ENCODE measurements around the gene C5orf46.

GRCh38 chr5:147851578-147851977 lies 54.8 kb downstream of the C5orf46 start:
- TF ChIP-seq POLR2A (IDR thresholded peaks at IDR 0.05): no peak
- TF ChIP-seq, protein P1, sequence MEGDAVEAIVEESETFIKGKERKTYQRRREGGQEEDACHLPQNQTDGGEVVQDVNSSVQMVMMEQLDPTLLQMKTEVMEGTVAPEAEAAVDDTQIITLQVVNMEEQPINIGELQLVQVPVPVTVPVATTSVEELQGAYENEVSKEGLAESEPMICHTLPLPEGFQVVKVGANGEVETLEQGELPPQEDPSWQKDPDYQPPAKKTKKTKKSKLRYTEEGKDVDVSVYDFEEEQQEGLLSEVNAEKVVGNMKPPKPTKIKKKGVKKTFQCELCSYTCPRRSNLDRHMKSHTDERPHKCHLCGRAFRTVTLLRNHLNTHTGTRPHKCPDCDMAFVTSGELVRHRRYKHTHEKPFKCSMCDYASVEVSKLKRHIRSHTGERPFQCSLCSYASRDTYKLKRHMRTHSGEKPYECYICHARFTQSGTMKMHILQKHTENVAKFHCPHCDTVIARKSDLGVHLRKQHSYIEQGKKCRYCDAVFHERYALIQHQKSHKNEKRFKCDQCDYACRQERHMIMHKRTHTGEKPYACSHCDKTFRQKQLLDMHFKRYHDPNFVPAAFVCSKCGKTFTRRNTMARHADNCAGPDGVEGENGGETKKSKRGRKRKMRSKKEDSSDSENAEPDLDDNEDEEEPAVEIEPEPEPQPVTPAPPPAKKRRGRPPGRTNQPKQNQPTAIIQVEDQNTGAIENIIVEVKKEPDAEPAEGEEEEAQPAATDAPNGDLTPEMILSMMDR (IDR thresholded peaks at IDR 0.05): no peak
